HG02970 (cell line): Measurements from ENCODE around the gene COP1.
A peak's percentile ranks its signal among the peaks of the same experiment; 100 is the strongest.
"Not testable (repeated sequence)": the region's sequence is repeated elsewhere in the genome, so short reads cannot be mapped to it uniquely, and the experiment has no call there.

Experiments
- ATAC-seq: cut with Tn5 transposase; IDR thresholded peaks from one replicate; pipeline ENCODE4 v1.9.1; 2021; ENCODE audit warnings: mild to moderate bottlenecking, moderate library complexity, moderate number of reproducible peaks; ENCODE audit not compliant: unreplicated experiment, low FRiP score

The COP1 gene

DNA sequence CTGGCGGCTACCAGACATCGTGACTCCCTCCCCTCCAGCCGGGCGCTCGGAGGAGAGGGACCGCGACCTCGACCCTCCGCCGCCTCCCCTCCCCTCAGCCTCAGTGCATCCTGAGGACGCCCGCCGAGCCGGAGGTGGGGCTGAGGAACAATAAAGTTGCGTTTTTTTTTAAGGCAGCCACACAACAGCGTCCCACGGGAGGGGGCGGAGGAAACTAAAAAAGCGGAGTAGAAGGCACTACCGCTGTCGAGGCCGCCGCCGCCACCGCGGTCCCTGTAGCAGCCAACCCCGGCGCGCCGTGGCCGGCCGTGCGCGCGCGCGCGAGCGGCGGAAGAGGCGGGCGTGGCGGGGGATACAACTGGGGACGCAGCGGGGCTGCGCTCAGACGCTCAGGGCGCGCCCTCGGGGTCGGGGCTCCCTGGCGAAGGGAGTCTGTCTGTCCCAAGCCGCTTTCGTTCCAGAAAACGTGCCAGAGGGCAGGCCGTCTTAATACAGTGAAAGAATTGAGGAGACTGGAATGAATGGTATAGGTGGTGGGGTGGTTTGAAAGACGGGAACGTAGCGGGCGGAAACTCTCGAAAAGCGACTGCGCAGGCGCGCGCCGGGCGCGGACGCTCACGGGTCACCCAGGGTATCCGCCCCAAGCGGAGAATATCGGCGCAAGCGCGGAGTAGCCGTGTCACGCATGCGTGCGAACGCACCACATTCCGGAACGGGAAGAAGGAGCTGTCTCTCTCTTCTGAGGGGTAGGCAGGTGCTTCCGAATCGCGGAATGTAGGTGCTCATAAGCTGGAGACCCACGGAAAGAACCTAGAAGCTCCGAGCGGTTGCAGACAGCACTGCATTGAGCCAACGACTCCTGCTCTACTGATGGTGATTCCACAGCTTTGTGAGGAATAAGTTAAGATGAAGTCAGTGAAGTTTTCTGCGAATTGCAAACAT is at the start of gene COP1:
Gene COP1, minus strand, starts transcription at position 326 of the 942 bp plus-strand sequence. Its CDS starts 308 bp downstream, at position 18.
- ATAC-seq = peak; percentile 83

DNA sequence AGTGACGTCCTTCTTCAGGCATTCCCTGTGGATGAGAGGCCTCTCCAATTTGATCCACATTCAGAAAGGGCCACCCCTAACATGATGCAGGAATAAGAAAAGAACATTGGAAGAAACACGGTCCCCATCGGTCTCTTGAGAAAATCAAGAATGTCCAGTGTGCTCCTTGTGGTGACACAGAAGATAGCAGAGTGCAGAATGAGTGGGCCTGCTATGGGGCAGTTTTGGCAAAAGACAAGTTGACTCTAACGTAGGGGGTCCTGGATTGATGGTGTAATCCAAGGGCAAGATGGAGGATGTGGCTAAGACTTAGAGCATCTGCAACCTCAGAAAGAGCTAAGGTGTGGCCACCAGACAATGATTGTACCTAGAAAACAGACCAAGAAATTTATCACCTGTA is 45.1 kb upstream of the COP1 start:
- ATAC-seq = no peak

DNA sequence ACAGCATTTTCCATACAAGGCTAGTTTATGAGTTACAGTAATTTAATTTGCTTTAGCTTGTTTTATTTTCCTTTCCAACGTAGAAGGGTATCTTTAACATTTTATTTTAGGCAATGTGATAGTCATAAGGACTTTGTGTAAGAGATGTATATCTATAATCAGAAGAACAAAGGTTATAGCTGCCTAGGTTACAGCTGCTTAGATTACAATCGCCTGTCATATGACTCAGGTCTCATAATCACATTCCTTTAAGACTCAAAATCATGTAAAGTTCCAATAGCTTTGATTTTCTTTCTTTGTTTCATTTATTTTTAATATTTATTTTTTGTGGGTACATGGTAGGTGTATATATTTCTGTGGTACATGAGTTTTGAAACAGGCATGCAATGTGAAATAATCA is 37.8 kb upstream of the COP1 start:
- no peak for ATAC-seq

DNA sequence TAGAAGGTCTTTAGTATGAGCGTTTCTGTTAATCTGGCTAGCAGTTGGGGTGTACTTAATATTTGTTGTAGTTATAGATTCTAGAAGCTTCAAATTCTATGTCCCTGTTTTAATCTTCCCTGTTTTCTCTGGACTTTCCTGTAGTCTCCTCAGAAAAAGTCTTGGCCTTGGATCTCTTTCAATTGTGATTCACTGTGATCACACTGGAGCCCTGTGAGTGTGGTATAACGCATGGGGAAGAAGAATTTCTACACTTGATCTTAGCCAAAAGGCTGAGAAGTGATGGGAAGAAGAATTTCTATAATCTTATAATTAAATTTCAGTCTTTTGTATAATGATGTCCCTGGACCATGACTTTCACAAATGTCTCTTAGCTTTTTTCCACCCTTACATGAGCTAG is 36.7 kb upstream of the COP1 start:
- no peak for ATAC-seq

DNA sequence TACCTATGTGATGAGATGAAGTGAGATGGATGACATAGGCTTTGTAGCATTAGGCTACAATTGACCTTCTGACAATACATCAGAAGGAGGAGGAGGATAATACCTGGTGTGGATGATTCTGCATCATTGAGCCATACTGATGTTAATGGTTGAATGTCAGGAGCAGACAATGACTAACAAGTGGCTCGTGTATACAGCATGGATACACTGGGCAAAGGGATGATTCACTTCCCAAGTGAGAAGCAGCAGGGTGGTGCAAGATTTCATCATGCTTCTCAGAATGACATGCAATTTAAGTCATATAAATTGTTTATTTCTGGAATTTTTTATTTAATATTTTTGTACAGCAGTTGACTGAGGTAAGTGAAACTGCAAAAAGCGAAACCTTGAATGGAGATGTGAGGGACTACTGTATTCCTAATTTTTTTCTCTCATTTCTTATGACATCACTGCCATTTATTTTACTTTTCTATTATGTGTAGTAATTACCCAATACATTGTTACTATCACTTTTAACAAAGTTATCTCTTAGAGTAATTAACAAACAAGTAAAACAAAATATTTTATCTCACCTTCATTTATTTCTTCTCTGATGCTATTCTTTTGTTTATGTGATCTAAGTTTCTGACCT is 34.4 kb upstream of the COP1 start:
- no peak for ATAC-seq

DNA sequence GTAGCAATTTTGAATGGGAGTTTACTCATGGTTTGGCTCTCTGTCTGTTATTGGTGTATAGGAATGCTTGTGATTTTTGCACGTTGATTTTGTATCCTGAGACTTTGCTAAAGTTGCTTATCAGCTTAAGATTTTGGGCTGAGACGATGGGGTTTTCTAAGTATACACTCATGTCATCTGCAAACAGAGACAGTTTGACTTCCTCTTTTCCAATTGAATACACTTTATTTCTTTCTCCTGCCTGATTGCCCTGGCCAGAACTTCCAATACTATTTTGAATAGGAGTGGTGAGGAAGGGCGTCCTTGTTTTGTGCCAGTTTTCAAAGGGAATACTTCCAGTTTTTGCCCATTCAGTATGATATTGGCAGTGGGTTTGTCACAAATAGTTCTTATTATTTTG is 26.6 kb upstream of the COP1 start:
- ATAC-seq = not testable (repeated sequence)

DNA sequence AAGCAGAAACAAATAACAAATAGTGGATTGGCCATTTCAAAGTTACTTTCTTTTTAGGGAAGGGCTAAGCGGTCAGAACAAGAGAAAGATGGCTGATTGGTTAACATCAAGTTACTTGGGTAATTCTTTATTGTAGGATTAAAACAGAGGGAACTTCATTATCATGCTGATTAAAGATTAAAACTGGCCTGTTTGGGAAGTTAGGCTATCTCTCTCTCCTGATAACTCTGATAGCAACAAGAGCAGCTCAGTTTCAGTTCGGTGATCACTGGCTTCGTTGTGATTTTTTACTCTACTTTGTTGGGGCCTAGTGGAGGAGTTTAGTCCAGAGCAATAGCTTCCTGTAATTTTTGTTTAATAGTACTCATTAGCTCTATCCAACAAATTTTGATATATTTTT is 20.5 kb upstream of the COP1 start:
- no peak for ATAC-seq

DNA sequence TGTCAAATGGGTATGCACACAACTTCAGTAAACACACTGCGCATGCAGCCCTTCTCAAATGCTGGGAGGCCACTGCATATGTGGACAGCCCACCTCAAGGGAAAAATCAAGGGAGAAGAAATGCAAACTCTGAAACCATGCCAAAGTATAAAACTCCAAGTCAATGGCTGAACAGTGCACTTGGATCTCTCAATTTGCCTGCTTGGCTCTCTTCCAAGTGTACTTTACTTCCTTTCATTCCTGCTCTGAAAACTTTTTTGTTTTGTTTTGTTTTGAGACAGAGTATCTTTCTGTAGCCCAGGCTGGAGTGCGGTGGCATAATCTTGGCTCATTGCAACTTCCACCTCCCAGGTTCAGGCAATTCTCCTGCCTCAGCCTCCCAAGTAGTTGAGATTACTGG is 18.8 kb upstream of the COP1 start:
- ATAC-seq = no peak

DNA sequence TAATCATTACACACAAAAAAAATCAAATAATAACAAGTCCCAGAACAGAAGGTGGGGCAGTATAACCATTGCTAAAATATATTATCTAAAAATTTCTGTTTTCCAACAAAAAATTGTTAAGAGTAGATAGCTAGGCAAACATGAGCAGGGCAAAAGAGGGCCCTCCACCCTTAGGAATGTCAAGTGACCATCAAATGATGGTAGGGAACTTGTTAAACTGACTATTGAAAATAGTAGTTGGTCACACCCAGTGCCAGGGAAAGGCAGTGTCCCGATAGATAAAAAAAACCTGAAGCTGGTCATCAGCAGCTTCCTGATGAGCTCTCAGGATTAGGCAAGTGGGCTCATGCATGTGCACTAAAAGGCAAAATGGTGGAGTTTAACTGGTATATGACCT is 18.4 kb upstream of the COP1 start:
- no peak for ATAC-seq

DNA sequence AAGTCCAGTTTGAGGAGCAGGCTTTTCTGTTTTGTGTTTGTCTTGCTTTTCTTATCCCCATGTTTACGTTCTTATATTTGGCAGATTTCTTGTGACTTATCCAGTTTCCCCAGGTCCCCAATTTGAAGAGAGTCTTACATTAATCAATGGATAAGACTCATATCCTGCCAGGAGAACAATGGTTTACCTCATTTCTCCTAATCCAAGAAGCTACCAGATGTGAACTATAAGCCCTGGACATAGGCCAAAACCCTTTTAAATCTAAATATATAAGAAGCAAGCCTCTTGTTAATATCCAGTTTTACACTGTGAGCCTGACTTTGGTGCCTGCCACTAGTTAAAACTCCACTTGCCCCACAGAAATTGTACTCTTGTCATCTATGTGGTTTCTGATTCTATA is 15.1 kb upstream of the COP1 start:
- ATAC-seq = no peak

DNA sequence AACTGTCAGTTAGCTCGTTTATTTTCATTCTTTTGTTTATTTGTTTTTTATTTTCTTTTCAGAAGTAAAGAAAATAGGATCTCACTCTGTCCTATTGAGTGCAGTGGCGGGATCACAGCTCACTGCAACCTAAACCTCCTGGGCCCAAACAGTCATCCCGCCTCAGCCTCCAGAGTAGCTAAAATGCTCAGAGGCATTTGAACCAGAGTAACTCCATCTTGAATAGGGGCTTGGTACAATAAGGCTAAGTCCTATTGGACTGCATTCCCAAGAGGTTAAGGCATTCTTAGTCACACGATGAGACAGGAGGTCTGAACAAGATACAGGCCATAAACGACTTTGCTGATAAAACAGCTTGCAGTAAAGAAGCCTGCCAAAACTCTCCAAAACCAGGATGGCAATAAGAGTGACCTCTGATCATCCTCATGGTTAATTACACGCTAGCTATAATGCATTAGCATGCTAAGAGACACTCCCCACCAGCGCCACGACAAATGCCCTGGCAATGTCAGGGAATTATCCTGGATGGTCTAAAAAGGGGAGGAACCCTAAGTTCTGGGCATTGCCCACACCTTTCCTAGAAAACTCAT is 13.1 kb upstream of the COP1 start:
- ATAC-seq = no peak

DNA sequence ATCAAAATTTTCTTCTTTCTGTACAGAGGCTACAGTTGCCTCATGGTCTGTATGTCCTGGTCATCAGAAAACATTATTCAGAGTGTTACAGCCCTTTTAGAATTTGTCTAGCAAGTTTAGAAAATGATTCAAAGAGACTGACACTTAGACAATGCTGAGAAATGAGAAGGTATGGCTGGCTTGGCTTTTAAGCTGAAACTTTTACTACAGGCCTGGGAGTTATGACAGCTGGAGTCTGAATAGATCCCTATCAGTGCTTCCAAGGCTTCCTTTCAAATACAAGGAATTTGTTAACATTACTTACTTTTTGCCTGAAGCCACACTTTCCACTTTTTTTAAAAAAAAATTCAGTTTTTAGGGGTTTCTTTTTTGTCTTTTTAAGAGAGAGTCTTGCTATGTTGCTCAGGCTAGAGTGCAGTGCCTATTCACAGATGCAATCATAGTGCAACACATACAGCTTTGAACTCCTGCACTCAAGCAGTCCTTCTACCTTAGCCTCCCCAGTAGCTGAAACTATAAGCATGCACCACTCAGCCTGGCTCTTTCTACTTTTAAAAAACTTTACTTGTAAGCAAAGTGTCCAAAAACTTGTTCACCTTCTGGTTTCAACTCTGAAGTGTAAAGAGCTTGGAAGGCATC is 10.5 kb upstream of the COP1 start:
- no peak for ATAC-seq

DNA sequence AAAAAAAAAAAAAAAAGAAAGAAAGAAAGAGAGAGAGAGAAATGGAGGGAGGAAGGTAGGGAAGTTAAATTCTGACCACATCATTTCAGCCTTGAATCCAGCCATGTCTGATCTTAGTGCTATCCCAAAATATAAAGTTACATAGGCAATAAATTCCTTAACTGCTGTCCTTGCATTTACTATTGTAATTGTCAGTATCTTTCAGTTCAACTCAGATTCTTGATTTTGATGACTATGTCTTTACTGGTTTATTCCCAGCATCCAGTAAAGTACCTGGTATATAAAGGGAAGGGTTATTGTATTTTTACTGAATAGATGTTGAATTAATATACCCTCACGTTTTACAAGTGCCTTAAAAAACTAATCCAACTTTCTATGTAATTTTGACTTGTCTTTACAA is 8.9 kb upstream of the COP1 start:
- no peak for ATAC-seq

DNA sequence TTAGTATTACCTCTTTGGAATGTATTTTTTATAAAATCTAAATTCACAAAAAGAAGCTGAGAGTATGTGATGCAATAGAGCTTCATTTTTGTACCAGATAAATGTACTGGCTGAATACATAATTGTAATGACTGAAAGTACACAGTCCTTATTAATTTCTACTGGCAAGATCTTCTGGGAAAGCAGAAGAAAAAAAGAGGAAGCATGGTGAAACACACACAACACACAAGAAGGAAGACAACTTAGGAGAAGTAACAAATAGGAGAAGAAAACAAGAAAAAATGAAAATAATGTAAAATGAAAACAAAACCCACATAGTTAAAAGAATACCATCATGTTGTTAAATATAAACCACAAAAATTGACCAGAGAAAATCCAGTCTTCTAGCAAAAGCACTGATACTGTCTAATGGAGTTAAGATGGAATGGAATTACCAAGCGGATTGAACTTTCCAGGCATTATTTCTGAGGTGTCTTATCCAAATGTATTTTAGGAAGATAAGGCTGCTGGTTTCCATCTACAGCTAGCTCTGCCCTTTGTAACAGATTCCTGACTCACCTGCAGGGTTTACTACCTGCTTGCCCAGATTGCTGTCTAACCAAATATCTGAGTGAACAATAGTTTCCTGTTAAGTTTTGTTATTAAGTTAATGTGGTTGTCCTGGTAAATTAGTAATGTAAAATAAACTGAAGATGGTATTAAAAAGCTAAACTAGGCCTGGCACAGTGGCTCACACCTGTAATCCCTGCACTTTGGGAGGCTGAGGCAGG is 4.5 kb upstream of the COP1 start:
- ATAC-seq = no peak

DNA sequence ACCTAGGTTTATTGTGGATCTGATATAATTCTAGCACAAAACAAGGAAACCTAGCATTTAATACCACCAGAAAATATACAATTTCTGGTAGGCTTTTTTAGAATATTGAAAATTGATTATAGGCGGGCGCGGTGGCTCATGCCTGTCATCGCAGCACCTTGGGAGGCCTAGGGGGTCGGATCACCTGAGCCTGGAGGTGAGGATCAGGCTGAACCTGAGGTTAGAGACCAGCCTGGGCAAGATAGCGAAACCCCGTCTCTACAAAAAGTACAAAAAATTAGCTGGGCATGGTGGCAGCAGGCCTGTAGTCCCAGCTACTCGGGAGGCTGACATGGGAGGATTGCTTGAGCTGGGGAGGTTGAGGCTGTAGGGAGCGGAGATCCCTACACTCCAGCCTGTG is 948 bp upstream of the COP1 start:
- ATAC-seq = no peak

DNA sequence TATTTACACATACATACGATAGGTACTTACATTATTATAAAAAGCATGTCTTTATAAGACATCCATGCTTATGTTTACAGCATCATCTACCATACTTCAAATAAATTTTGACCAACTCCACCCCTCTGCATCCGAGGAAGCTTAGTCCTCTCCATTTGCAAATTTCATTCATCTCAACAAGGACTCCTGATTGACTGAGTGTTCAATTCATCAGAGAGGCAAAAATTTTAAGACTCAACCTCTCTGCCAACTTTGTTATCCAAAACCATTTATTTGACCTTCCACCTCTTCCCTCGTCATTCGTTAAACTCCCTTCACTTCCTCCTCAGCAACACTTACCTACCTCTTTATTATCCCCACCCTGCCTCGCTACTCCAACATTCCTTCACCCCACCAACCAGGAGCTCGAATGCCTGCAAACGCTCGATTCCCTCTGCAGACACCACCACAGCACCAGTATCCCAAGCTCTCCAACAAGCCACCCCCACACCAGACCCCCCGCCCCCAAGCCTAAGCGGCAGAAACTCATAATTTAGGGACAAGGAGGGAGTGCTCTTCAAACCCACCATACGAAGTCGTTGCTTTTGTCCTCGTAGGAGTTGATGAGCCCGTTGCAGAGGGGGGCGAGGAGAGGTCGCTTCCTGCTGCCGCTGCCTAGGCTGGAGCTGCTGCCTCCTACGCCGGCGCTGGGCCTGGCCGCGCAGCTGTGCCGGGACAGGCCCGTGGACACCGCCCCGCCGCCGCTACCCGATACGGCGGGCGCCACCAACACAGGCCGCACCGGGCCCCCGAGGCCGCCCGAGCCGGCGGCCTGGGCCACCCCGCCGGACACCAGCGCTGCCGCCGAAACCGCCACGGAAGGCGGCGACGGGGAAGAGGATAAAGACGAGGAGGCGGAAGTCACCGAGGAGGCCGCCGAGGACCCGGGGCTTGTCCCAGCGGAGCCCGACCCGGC is 803 bp downstream of the COP1 start:
- ATAC-seq = peak; percentile 25

DNA sequence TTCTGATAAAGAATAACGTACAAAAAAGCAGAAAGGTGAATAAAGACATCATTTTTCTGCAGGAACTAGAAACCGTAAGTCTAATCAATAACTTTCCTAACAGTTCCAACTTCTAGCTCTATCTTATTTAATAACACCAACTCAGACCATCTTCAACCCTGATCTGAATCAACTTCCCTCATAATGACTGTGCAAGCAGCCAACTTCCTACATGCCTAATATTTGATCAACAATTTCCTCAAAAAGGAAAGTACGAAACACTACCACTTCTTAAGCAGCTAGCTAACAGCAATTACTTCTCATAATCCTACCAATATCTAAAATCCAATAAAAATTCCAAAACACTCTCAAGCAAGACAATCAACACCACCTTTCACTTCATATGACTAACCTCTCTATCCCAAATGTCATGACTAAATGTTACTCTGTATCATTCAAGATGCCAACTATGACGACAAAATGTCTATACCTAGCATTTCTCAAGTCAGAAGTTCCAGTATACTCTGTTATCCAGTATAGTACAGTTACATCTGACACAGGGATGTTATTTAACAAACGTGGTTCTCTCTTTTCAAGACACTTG is 1.7 kb downstream of the COP1 start:
- no peak for ATAC-seq

DNA sequence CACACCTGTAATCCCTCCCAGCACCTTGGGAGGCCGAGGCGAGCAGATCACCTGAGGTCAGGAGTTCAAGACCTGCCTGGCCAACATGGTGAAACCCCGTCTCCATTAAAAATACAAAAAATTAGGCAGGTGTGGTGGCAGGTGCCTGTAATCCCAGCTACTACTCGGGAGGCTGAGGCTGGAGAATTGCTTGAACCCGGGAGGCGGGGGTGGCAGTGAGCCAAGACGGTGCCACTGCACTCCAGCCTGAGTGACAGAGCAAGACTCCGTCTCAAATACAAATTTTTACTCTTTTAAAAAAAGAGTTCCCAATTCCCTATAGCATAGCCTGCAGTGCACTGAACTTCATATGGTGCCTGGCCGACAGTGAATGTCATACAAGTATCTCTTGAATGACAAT is 2.4 kb downstream of the COP1 start:
- ATAC-seq = not testable (repeated sequence)

DNA sequence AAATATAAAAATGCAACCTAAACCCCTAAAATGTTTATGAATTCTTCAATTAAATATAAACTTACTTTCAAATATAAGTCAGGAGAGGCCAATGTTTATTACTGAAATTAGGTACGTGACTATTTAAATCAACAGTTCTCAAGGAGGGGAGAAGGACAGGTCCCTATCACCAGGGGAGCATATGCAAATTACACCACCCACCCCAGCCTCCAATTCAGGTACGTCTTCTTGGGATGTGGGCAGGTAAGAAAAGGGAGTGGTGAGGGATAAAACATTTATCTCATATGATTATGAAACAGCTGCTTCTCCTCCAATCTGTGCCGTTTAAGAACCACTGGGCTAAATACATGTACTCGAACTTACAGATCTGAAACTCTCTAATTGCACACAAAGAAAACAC is 3.4 kb downstream of the COP1 start:
- ATAC-seq = no peak
